OCI-LY1 (cell line): ENCODE results near the gene FERMT3.

Source experiments
- H2AFZ ChIP-seq: fragments of 200-600 bp; sonication (generic), shearing (Covaris generic); 2 replicates; pipeline ENCODE4 v1.6.0; 2014; ENCODE audit warnings: antibody characterized with exemption, mild to moderate bottlenecking, low read length
- H3F3A ChIP-seq: fragments of 200-600 bp; sonication (generic), shearing (Covaris generic); 2 replicates; pipeline ENCODE4 v1.6.0; 2014; ENCODE audit warnings: mild to moderate bottlenecking, antibody characterized with exemption, low read length, moderate library complexity; ENCODE audit not compliant: insufficient read depth
- H3K27ac ChIP-seq: fragments of 200-600 bp; sonication (generic); 2 replicates; pipeline ENCODE4 v1.5.1; 2014; ENCODE audit warnings: low read length, mixed run types, mild to moderate bottlenecking, low read depth; ENCODE audit not compliant: poor library complexity, severe bottlenecking
- H3K27me3 ChIP-seq: fragments of 200-600 bp; sonication (generic); 2 replicates; pipeline ENCODE4 v1.6.0; 2014; ENCODE audit warnings: antibody characterized with exemption, mild to moderate bottlenecking, low read length, moderate library complexity; ENCODE audit not compliant: insufficient read depth
- H3K36me3 ChIP-seq: fragments of 200-600 bp; sonication (generic); 2 replicates; pipeline ENCODE4 v1.6.1; 2014; ENCODE audit warnings: mild to moderate bottlenecking, antibody characterized with exemption, low read length, moderate library complexity, mixed read lengths; ENCODE audit not compliant: insufficient read depth
- H3K4me1 ChIP-seq: fragments of 200-600 bp; sonication (generic); 2 replicates; pipeline ENCODE4 v1.5.1; 2014; ENCODE audit warnings: mild to moderate bottlenecking, low read length, moderate library complexity; ENCODE audit not compliant: insufficient read depth, severe bottlenecking
- H3K4me2 ChIP-seq: fragments of 200-600 bp; sonication (generic), shearing (Covaris generic); 2 replicates; pipeline ENCODE4 v1.6.1; 2014; ENCODE audit warnings: low read length
- H3K4me3 ChIP-seq: fragments of 200-600 bp; sonication (generic); 2 replicates; pipeline ENCODE4 v1.5.1; 2014; ENCODE audit warnings: low read length, low read depth, mild to moderate bottlenecking, mixed read lengths; ENCODE audit not compliant: poor library complexity, severe bottlenecking
- H3K79me2 ChIP-seq: fragments of 200-600 bp; shearing (Covaris generic); 2 replicates; pipeline ENCODE4 v1.6.1; 2016; ENCODE audit warnings: mixed run types, low read length, mixed read lengths; ENCODE audit not compliant: insufficient read depth
- H3K9ac ChIP-seq: fragments of 200-600 bp; sonication (generic), shearing (Covaris generic); 2 replicates; pipeline ENCODE4 v1.6.1; 2014; ENCODE audit warnings: mild to moderate bottlenecking, low read length, mixed read lengths
- H3K9me2 ChIP-seq: fragments of 200-600 bp; sonication (generic), shearing (Covaris generic); 2 replicates; pipeline ENCODE4 v1.6.1; 2014; ENCODE audit warnings: low read depth, mild to moderate bottlenecking, low read length, mixed read lengths
- H3K9me3 ChIP-seq: fragments of 200-600 bp; shearing (Covaris generic); 2 replicates; pipeline ENCODE4 v1.6.1; 2014; ENCODE audit warnings: low read length, mixed read lengths
- H4K20me1 ChIP-seq: fragments of 200-600 bp; sonication (generic), shearing (Covaris generic); 2 replicates; pipeline ENCODE4 v1.6.0; 2016; ENCODE audit warnings: mild to moderate bottlenecking, low read length; ENCODE audit not compliant: insufficient read depth
- EZH2 ChIP-seq: fragments of 200-600 bp; sonication (generic), shearing (Covaris generic); IDR thresholded peaks from 2 replicates; pipeline ENCODE4 v1.8.0; 2017; ENCODE audit warnings: borderline replicate concordance, mixed run types, mild to moderate bottlenecking, antibody characterized with exemption, low read length, moderate library complexity, mixed read lengths
- TF ChIP-seq, protein P1 (sequence below): fragments of 200-600 bp; sonication (generic), shearing (Covaris generic); IDR thresholded peaks from 2 replicates; pipeline ENCODE4 v1.5.1; 2017; ENCODE audit warnings: mild to moderate bottlenecking, antibody characterized with exemption, low read length, moderate library complexity, mixed read lengths

The FERMT3 gene

DNA sequence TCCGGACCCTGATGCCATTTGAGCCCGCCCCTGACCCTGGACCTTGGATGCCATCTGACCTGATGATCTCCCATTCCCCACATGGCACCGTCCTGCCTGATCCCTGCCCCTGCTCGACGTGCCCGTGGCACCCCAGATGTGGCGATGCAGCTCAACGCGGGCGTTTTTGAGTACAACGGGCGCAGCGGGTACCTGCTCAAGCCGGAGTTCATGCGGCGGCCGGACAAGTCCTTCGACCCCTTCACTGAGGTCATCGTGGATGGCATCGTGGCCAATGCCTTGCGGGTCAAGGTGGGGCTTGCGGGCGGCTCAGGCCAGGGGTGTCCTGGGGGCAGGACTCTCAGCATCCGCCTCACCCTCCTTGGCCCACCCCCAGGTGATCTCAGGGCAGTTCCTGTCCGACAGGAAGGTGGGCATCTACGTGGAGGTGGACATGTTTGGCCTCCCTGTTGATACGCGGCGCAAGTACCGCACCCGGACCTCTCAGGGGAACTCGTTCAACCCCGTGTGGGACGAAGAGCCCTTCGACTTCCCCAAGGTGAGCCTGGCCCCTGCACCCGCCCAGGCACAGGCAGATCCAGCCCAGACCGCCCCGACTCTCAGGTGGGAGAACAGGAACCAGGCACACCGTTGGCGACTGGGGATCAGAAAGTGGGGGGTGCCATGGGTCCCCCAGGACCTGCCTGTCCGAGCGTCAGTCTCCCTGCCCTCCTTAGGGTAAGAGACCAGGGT is 55.9 kb downstream of the FERMT3 start:
- Histone ChIP-seq H3K4me1 (no peaks in the 10 kb centered on the region), H2AFZ (no peak overlapping the region), H3K79me2 (no peaks in the 10 kb centered on the region), H3K4me3 (no peak overlapping the region), H3K27me3 (no peaks in the 10 kb centered on the region), H3K9me2 (no peaks in the 10 kb centered on the region), H3K9me3 (no peaks in the 10 kb centered on the region), H3K36me3 (peaks cover 37% of the 10 kb centered on the region), H3K9ac (no peak overlapping the region), H3F3A (no peaks in the 10 kb centered on the region), H3K4me2 (no peak overlapping the region), H3K27ac (no peak overlapping the region), H4K20me1 (no peaks in the 10 kb centered on the region)
- TF ChIP-seq EZH2, result no peak
- TF ChIP-seq, protein P1, sequence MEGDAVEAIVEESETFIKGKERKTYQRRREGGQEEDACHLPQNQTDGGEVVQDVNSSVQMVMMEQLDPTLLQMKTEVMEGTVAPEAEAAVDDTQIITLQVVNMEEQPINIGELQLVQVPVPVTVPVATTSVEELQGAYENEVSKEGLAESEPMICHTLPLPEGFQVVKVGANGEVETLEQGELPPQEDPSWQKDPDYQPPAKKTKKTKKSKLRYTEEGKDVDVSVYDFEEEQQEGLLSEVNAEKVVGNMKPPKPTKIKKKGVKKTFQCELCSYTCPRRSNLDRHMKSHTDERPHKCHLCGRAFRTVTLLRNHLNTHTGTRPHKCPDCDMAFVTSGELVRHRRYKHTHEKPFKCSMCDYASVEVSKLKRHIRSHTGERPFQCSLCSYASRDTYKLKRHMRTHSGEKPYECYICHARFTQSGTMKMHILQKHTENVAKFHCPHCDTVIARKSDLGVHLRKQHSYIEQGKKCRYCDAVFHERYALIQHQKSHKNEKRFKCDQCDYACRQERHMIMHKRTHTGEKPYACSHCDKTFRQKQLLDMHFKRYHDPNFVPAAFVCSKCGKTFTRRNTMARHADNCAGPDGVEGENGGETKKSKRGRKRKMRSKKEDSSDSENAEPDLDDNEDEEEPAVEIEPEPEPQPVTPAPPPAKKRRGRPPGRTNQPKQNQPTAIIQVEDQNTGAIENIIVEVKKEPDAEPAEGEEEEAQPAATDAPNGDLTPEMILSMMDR, result no peak

DNA sequence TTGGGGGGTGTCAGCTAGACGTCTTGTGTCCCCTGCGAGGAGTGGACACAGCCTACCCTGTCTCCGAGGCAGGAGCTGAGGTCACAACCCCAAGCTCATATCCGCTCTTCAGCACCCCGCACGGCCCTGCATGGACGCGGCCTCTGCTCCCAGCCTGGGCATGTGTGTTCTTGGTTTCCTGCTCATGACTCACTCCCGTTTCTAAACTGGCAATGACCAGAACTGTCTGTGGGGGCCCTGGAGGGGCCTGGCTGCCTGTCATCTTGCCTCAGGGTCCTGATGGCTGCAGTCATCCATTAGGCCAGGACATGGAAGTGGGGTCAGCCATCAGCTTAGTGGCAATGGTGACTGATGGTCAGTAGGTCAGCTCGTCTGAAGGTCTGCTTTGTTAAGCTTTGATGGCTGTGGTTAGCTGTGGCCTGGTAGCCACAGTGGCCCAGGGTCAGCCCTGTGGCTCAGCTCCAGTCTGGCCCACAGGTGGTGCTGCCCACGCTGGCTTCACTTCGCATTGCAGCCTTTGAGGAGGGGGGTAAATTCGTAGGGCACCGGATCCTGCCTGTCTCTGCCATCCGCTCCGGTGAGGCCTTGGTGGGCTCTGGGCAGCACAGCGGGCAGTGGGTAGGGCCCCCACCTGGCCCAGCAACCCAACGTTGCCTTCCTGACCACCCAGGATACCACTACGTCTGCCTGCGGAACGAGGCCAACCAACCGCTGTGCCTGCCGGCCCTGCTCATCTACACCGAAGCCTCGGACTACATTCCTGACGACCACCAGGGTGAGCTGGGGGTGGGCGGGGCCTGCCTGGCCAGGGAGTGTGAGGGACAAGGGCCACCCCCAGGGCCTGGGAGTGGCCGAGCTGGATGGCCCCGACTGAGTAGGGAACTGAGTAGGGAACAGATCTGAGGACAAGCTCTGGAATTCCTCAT is 56.8 kb downstream of the FERMT3 start:
- no peaks in the 10 kb centered on the region for H3K27me3 ChIP-seq
- H3F3A ChIP-seq, result no peaks in the 10 kb centered on the region
- H3K79me2 ChIP-seq, result no peaks in the 10 kb centered on the region
- no peak overlapping the region for H3K9ac ChIP-seq
- H3K27ac ChIP-seq, result no peak overlapping the region
- no peak overlapping the region for H3K4me2 ChIP-seq
- no peaks in the 10 kb centered on the region for H4K20me1 ChIP-seq
- H3K36me3 ChIP-seq, result peaks cover 34% of the 10 kb centered on the region
- H3K9me3 ChIP-seq, result no peaks in the 10 kb centered on the region
- no peak overlapping the region for H2AFZ ChIP-seq
- H3K4me3 ChIP-seq, result no peak overlapping the region
- no peak for TF ChIP-seq EZH2
- TF ChIP-seq, protein P1, result no peak
- H3K4me1 ChIP-seq, result peaks cover 7% of the 10 kb centered on the region
- no peaks in the 10 kb centered on the region for H3K9me2 ChIP-seq

DNA sequence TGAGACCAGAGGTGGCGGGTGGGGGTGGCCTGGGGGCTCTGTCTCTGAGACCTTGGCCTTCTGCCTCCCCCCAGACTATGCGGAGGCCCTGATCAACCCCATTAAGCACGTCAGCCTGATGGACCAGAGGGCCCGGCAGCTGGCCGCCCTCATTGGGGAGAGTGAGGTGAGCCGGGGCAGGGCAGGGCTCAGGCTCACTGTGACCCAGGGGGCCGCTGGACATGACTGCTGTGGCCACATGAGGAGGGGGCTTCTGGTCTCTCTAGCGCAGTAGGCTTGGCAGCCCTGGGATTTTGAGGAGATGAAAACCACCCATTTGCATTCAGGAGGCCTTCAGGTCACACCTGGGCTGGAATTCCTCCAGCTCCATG is 57.4 kb downstream of the FERMT3 start:
- Histone ChIP-seq H3K79me2 (no peaks in the 10 kb centered on the region), H3K27ac (no peak overlapping the region), H3K9me3 (no peaks in the 10 kb centered on the region), H3F3A (no peaks in the 10 kb centered on the region), H4K20me1 (no peaks in the 10 kb centered on the region), H3K4me3 (no peak overlapping the region), H3K4me1 (peaks cover 13% of the 10 kb centered on the region), H2AFZ (no peak overlapping the region), H3K4me2 (no peak overlapping the region), H3K9me2 (no peaks in the 10 kb centered on the region), H3K27me3 (no peaks in the 10 kb centered on the region), H3K9ac (no peak overlapping the region), H3K36me3 (peaks cover 28% of the 10 kb centered on the region)
- TF ChIP-seq, protein P1, result no peak
- TF ChIP-seq EZH2, result no peak
